ENCODE measurements around the gene CACNG7.
A peak's percentile ranks its signal among the peaks of the same experiment; 100 is the strongest.

CACNG7 gene

GRCh38 chr19:53957448-53958167, 48.5 kb downstream of the CACNG7 start:
- DNase-seq = no peak

DNA sequence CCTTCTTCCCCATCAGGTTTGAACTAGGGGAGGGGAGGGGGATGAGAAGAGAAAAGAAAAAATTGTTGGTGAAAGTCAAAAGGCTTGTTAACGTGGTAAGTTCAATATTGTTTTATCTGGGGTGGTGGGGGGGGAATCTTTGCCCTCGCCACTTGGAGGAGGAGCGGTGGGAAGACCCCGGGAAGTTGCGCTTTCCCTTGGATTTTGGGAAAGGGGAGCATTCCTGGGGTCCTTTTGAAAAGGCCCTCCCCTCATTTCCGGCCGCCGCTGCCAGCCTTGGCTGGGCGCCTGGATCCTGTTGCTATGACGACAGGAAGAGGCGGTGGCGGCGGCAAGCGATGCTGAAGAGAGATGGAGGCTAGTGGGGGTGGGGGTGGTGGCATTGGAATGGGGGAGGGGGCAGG, 49.1 kb downstream of the CACNG7 start:
- no peak for DNase-seq

- no peak for DNase-seq
Measured at GRCh38 chr19:53958823-53959757, 50.0 kb downstream of the CACNG7 start.

DNA sequence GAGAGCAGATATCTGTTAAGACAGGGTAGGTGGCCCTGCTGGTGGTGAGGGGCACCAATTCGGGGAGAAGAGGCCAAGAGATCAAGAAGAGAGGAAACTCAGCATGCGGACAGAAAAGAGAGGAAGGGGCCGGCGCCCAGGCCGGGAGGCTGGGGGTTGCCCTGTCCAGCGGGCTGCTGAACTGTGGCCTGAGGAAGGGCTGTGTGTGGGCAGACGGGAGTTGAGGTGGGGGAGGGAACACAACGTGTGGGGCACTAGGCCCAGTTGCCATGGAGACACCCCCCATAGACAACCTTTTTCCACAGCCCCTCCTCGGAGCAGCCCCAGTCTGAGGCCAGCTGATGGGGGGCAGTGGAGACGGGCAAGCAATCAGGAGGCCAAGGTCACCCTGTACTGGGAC, 51.1 kb downstream of the CACNG7 start:
- DNase-seq = no peak

- DNase-seq = no peak
Measured at GRCh38 chr19:53960886-53961285, 51.8 kb downstream of the CACNG7 start.

- DNase-seq = no peak
Measured at GRCh38 chr19:53961523-53962356, 52.7 kb downstream of the CACNG7 start.

DNA sequence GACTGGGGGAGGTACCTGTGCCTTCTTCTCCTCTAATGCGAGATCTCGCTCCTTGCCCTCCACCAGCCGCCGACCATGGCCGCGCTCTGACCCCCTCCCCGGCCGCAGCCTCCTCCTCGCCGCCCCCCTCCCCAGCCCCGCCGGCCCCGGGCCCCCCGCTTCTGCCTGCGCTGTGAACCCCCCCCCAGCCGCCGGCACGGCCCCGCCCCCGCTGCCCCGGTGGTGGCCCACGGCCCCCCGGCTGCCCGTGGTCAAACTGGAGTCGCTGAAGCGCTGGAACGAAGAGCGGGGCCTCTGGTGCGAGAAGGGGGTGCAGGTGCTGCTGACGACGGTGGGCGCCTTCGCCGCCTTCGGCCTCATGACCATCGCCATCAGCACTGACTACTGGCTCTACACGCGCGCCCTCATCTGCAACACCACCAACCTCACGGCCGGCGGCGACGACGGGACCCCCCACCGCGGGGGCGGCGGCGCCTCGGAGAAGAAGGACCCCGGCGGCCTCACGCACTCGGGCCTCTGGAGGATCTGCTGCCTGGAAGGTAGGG, 53.9 kb downstream of the CACNG7 start, which contains the start of gene CACNG8:
CACNG8 (plus strand) TSS at position 51 of the 545 bp plus-strand sequence.
- DNase-seq = no peak

- no peak for DNase-seq
Measured at GRCh38 chr19:53965091-53965490, 56.0 kb downstream of the CACNG7 start.

GRCh38 chr19:53966931-53967330, 57.9 kb downstream of the CACNG7 start:
- no peak for DNase-seq

DNA sequence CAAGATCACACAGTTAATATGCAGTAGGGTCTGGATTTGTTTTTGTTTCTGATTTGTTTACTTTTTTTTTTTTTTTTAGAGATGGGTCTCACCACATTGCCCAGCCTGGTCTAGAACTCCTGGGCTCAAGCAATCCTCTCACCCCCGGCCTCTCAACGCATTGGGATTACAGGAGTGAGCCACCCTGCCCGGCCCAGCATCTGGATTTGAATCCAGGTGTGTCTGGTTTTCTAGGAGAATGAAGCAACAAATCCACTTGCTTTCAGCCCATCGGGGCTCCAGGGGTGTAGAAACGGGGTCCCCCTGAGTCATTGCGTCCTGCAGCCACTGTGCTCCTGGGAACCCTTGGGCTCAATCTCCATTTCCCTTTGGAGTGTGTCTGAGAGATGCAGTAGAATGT, 60.3 kb downstream of the CACNG7 start:
- DNase-seq = no peak

- DNase-seq = no peak
Measured at GRCh38 chr19:53971673-53972072, 62.6 kb downstream of the CACNG7 start.

DNA sequence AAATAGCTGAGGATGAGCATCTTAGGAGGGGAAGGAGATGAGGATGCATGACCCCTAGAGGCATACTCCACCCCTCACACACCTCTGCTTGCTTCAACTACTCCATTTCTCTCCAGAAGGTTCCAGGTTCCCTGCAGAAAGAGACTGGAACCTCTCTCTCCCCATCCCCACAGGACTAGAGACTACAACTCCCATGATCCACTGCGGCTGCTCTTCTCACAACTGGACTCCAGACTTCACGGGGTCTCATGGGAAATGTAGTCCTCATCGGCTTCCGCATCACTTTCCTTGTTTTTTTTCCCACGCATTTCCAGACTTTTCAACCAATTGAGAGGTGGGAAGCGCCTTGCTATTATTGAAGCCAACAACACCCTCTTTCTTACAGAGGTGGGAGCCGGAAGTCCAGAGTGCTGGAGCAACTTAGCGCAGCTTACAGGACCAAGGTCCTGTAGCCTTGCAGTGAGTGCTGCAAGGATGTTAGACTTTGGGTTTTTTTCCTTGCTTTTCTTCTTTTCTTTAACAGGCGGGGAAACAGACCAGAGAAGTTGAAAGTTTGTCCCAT, 68.4 kb downstream of the CACNG7 start:
- DNase-seq = peak; percentile 83

DNA sequence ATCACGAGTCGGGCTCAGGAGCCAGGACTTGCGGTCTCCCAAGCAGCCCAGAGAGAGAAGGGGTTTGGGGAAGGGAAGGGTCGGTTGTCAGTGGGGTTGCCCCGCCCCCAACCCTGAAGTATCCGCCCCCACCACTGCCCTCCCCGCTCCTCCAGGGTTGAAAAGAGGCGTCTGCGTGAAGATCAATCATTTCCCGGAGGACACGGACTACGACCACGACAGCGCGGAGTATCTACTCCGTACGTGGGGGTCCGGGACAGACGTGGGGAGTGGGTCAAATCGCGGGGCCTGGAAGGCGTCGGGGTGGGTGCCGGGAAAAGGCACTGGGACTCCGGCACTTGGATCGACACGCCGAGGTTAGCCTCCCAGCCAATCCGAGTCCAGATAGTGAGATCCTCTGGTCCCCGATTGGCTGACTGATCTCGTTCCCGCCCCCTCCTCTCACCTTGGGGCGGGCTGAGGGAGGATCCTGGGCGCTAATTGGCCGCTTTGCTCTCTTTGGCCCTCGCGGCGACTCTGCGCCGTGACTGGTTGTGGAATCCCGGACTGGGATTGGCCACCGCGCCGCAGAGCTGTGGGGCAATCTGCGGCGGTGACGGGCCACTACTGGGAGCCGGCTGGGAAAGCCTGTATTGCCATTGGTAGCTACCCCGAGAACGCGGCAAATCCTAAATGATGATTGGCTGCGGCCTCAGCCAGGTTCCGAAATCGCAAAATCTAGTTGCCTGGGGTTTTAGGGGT, 69.1 kb downstream of the CACNG7 start:
- DNase-seq = peak; percentile 39

DNA sequence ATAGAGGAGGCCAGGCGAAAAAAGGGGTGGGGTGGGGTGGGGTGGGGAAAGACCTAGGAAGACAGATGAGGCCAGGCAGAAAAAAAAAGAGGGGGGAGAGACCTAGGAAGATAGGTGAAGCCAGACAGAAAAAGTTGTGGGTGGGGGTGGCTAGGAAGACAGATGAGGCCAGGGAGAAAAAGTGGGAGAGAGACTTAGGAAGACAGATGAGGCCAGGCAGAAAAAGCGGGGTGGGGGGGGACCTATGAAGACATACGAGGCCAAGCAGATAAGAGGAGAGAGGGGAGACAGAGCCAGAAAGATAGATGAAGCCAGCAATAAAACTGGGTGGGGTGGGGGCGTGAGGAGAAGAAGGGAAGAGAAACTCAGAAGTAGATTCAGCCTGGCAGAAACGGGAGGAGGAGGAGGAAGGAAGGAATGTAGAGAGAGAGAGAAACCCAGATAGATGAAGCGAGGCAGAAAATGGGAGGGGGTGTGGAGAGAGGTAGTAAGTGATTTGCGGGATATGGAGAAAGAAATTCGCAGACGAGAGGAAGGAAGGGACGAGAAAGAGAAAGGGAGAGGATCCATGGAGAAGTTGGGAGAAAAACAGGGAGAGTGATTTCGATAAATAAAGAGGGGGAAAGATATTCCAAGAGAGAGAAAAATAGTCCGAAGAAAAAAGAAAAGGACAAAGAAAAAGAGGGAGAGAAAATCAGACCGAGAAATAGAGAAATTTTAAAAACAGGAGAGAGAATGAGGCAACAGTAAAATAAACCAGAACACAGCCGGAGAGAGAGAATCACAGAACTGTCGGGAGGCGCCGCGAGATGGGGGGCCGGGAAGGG, 70.1 kb downstream of the CACNG7 start:
- no peak for DNase-seq

GRCh38 chr19:53980539-53981375, 71.7 kb downstream of the CACNG7 start:
- DNase-seq = no peak

- DNase-seq = no peak
Measured at GRCh38 chr19:53981376-53981951, 72.4 kb downstream of the CACNG7 start.

- no peak for DNase-seq
Measured at GRCh38 chr19:53982001-53982451, 72.9 kb downstream of the CACNG7 start.

DNA sequence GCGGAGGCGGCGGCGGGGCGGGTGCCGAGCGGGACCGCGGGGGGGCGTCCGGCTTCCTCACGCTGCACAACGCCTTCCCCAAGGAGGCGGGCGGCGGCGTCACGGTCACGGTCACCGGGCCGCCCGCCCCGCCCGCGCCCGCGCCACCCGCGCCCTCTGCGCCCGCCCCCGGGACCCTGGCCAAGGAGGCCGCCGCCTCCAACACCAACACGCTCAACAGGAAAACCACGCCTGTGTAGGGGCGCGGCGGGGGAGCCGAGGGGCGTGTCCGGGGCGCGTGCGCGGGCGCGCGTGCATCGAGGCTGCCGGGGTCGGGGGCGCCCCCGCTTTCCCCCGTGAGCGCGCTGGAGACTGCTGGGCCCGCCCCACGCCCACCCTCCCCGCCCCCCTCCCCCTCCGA, 73.5 kb downstream of the CACNG7 start:
- DNase-seq = peak; percentile 27

Measured in hematopoietic multipotent progenitor cell treated with erythropoietin and hydrocortisone succinate and interleukin-3 and kit ligand, for 8 days (in vitro differentiated cells).